CD4-positive, alpha-beta T cell (primary cell): Measurements from ENCODE around the gene ZEB2. TPM values are rescaled to one million over a fixed set of nuclear protein-coding genes. Genes with fewer than 3 reads are reported as not detected.

ENCODE experiments used
- ATAC-seq: fragments of 200-7000 bp; cut with Tn5 transposase; one replicate; pipeline ENCODE4 v1.10.0; 2022; ENCODE audit warnings: mild to moderate bottlenecking; ENCODE audit not compliant: poor library complexity
- CTCF ChIA-PET: fragments of 350-600 bp; sonication (Branson Sonifier 250); formaldehyde crosslinking; loops from one replicate; lab custom pipeline; 2021; ENCODE audit warnings: antibody characterized with exemption, inconsistent platforms; lab: Charles Lee
- POLR2A ChIA-PET: fragments of 350-600 bp; sonication (Branson Sonifier 250); formaldehyde crosslinking; loops from one replicate; lab custom pipeline; 2021; ENCODE audit warnings: antibody characterized with exemption, inconsistent platforms; lab: Charles Lee
- DNase-seq, 14 experiments: peaks; one replicate each; pipeline ENCODE4 v3.0.0-alpha.2; 2013 to 2020; ENCODE audit warnings: mixed read lengths in 2 of 14
- H3K27ac ChIP-seq, 2 donors: one replicate each; pipeline versions ENCODE4 v1.5.1 to v1.7.0; 2013; ENCODE audit warnings: low read length in 2 of 2, low read depth in 1 of 2, mild to moderate bottlenecking in 1 of 2
- H3K27me3 ChIP-seq, 2 experiments: 1 replicate in 1 of 2; 2 replicates in 1 of 2; pipeline versions ENCODE4 v1.6.1 to v1.7.0; 2013; ENCODE audit warnings: low read length in 2 of 2, control low read depth in 1 of 2, mild to moderate bottlenecking in 1 of 2, moderate library complexity in 1 of 2; ENCODE audit not compliant: insufficient read depth in 2 of 2, control insufficient read depth in 1 of 2
- H3K36me3 ChIP-seq: one replicate; pipeline ENCODE4 v1.6.1; 2013; ENCODE audit warnings: low read length, control low read depth; ENCODE audit not compliant: insufficient read depth
- H3K4me1 ChIP-seq: one replicate; pipeline ENCODE4 v1.6.1; 2013; ENCODE audit warnings: low read length, control low read depth; ENCODE audit not compliant: insufficient read depth
- H3K4me3 ChIP-seq: one replicate; pipeline ENCODE4 v1.5.1; 2013; ENCODE audit warnings: mild to moderate bottlenecking, low read length, moderate library complexity
- H3K9me3 ChIP-seq, 2 experiments: 1 replicate in 1 of 2; 2 replicates in 1 of 2; pipeline versions ENCODE4 v1.6.1 to v1.7.0; 2013; ENCODE audit warnings: low read length in 2 of 2, mild to moderate bottlenecking in 2 of 2, control low read depth in 1 of 2, moderate library complexity in 1 of 2; ENCODE audit not compliant: control insufficient read depth in 1 of 2, insufficient read depth in 1 of 2
- H3K27ac Mint-ChIP-seq: one replicate; pipeline ENCODE4 v1.8.0; 2020; ENCODE audit warnings: mixed read lengths
- H3K27me3 Mint-ChIP-seq: one replicate; pipeline ENCODE4 v1.8.0; 2021; ENCODE audit warnings: mixed read lengths
- H3K36me3 Mint-ChIP-seq: one replicate; pipeline ENCODE4 v1.8.0; 2021; ENCODE audit warnings: low read depth, mixed read lengths
- H3K4me1 Mint-ChIP-seq: one replicate; pipeline ENCODE4 v1.8.0; 2021; ENCODE audit warnings: low read depth, mixed read lengths
- H3K4me3 Mint-ChIP-seq: one replicate; pipeline ENCODE4 v1.8.0; 2020; ENCODE audit warnings: mild to moderate bottlenecking, mixed read lengths
- H3K9me3 Mint-ChIP-seq: one replicate; pipeline ENCODE4 v1.8.0; 2020; ENCODE audit warnings: mixed read lengths
- intact Hi-C, 2 experiments: fragments of 100-400 bp; cut with DNase I in 1 of 2; cut with micrococcal nuclease in 1 of 2; formaldehyde crosslinking; loops; one replicate each; pipeline versions ENCODE4 v1.15.1 to v1.9.0; 2023 to 2025; cut with DNase I, micrococcal nuclease
- polyA plus RNA-seq, 2 donors: library from polyadenylated mRNA; unstranded; fragments of 120-200 nt; gene quantifications; one replicate each; pipeline ENCODE4 v1.2.1, GENCODE V29; 2013
- total RNA-seq, 174 experiments: library from RNA in 2 of 174; stranded (reverse) in 2 of 174; gene quantifications; one replicate each; pipeline ENCODE4 v1.2.3 and lab custom pipeline; 2021 to 2026
- TF ChIP-seq, protein P1 (sequence below): fragments of 200-600 bp; IDR thresholded peaks from one replicate; pipeline ENCODE4 v1.8.0; 2022; ENCODE audit warnings: antibody characterized with exemption, mild to moderate bottlenecking

Gene ZEB2
- total RNA-seq (10 to 100 TPM; 12.3 to 13.4 TPM), total RNA-seq (lab: John Stamatoyannopoulos, UW) (3.9 to 130 (median 19.1) reads per million in 172 experiments)
- 19.9 TPM for polyA plus RNA-seq (2013, experiment 1 of 2)
- 21.7 TPM for polyA plus RNA-seq (2013, experiment 2 of 2)

DNA sequence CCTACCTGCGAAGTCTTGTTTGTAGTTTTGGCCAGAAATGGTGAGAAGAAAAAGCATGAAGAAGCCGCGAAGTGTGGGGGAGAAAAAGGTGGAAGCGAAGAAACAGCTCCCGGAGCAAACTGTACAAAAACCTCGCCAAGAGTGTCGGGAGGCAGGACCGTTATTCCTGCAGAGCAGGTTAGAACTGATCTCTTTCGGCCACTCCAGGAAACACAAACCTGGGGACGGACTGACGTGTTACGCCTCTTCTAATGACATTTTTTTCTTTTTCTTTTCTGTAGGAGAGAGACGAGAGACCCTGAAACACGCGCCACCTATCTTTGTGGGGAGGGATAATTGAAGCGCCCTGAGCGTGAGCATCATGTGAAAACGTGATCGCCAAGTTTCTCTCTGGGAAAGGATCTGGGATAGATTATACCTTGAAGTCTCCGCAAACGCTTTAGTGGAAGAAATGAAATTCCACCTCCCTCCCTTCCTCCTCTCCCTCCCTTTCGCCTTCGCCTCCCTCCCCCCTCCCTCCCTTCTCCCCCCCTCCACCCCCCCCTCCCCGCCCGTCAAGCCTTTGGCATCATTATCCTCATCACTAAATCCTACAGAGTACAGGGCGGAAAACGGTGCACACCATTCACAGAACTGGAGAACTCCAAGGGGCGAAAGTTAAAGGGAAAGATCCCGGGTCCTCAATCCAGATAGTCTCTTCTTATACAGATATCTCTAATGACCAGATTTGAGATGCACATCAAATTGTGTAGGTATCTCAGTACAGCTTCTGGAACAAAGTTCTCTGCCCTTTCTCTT lies at the start of gene ZEB2:
TSS of gene ZEB2 (minus strand) at position 186 of the 798 bp plus-strand sequence. CDS start 2,769 bp downstream, outside the sequence.
- Mint-ChIP-seq H3K4me3 (no peak within 1 kb of the TSS), H3K4me1 (peaks cover 28% of the 10 kb centered on the region), H3K27ac (no peak within 1 kb of the TSS), H3K36me3 (peaks cover 5% of the 10 kb centered on the region), H3K27me3 (peaks cover 32% of the 10 kb centered on the region), H3K9me3 (no peaks in the 10 kb centered on the region)
- Histone ChIP-seq H3K4me3 (peak within 1 kb of the TSS; percentile 68), H3K27me3 (peaks cover 58 to 77% of the 10 kb centered on the region in 2 experiments), H3K4me1 (peaks cover 50% of the 10 kb centered on the region), H3K36me3 (no peaks in the 10 kb centered on the region), H3K27ac (peak within 1 kb of the TSS in 1 of 2 donors; percentile 35), H3K9me3 (no peaks in the 10 kb centered on the region)
- intact Hi-C loops: loop anchor here (10.0 kb wide), 2 partner anchors 185 to 335 kb away; a partner anchor contains a TSS
- ChIA-PET CTCF (no interaction called here), POLR2A (interaction anchor here (0.7 kb wide), 1 partner anchor 82 kb away, joined by 3 read pairs; no protein-coding TSS in a partner anchor)
- peak; percentile 16 for ATAC-seq
- peak in 4 of 14 experiments; percentile 9 to 76 (median 67) for DNase-seq
- TF ChIP-seq, protein P1, sequence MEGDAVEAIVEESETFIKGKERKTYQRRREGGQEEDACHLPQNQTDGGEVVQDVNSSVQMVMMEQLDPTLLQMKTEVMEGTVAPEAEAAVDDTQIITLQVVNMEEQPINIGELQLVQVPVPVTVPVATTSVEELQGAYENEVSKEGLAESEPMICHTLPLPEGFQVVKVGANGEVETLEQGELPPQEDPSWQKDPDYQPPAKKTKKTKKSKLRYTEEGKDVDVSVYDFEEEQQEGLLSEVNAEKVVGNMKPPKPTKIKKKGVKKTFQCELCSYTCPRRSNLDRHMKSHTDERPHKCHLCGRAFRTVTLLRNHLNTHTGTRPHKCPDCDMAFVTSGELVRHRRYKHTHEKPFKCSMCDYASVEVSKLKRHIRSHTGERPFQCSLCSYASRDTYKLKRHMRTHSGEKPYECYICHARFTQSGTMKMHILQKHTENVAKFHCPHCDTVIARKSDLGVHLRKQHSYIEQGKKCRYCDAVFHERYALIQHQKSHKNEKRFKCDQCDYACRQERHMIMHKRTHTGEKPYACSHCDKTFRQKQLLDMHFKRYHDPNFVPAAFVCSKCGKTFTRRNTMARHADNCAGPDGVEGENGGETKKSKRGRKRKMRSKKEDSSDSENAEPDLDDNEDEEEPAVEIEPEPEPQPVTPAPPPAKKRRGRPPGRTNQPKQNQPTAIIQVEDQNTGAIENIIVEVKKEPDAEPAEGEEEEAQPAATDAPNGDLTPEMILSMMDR: no peak

DNA sequence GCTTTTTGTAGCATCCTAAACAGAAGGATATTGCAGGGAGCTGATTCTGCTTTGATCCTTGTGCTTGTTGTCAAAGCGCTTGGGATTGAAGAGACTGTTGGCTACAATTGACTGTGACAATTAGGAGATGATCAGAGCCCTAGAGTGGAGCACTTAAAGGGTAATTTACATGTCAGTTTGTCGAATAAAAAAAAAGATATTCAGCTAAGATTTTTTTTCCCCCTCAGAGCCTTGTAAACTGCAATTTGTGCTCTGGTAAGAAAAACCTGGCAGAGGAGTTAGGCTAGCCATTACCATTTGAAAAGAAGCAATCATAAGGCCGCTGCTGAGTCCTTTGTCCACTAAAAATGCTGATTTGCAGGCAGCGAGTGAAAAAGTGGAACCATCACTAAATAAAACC lies 47.8 kb upstream of the ZEB2 start:
- H3K9me3 ChIP-seq: no peaks in the 10 kb centered on the region
- ChIA-PET POLR2A (no interaction called here), CTCF (no interaction called here)
- H3K27me3 ChIP-seq: no peaks in the 10 kb centered on the region
- H3K36me3 ChIP-seq: no peaks in the 10 kb centered on the region
- no peak for ATAC-seq
- H3K27ac ChIP-seq: no peak overlapping the region
- Mint-ChIP-seq H3K27me3 (peaks cover 5% of the 10 kb centered on the region), H3K4me1 (no peaks in the 10 kb centered on the region), H3K27ac (no peak overlapping the region), H3K9me3 (no peaks in the 10 kb centered on the region), H3K36me3 (no peaks in the 10 kb centered on the region), H3K4me3 (no peak overlapping the region)
- DNase-seq: no peak
- H3K4me3 ChIP-seq: no peak overlapping the region
- intact Hi-C loops: no loop called here
- H3K4me1 ChIP-seq: no peaks in the 10 kb centered on the region
- TF ChIP-seq, protein P1: no peak

DNA sequence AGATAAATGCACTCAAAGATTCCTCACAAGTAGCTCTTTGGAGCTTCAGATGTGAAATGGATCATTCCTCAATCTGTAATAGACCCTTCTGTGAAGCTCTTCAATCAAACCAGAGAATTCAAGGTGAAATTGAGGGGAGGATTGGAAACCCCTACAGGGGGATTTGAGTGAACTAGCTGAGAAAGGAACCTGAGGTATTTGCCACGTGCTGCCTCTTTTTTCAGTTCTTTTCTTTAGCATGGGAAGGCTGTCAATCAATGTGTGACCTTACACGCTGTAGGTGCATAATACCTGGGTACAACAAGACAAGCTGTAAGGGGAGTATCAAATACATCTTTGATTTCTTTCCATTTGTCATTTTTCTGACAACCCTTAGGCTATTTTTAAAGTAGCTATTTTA lies 46.5 kb upstream of the ZEB2 start:
- no peak for DNase-seq
- Mint-ChIP-seq H3K27ac (no peak overlapping the region), H3K27me3 (peaks cover 1% of the 10 kb centered on the region), H3K4me1 (no peaks in the 10 kb centered on the region), H3K9me3 (no peaks in the 10 kb centered on the region), H3K36me3 (no peaks in the 10 kb centered on the region), H3K4me3 (no peak overlapping the region)
- Histone ChIP-seq H3K4me3 (no peak overlapping the region), H3K4me1 (no peaks in the 10 kb centered on the region), H3K36me3 (no peaks in the 10 kb centered on the region), H3K27me3 (no peaks in the 10 kb centered on the region), H3K9me3 (no peaks in the 10 kb centered on the region), H3K27ac (no peak overlapping the region)
- ChIA-PET CTCF (no interaction called here), POLR2A (no interaction called here)
- no peak for ATAC-seq
- TF ChIP-seq, protein P1: no peak
- intact Hi-C loops: no loop called here
